ENCODE results near the gene FAM83F.

DNA sequence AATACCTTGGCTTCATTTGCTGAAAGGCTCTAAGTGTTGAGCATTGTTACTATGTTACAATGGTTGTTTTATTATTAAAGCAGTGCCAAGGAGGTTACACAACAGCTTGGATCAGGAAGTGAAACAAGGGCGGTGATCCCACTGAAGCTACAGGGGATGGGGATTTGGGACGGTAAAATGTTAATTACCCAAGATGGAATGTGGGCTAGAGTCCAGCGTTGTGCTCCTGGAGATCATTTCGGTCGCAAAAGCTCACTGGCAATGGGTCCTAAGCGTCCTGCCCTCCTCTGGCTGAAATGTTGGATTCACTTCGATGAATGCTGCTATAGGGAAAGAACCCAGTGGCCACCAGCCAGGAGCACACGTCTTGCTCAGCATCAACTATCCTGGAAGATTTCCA, 48.3 kb downstream of the FAM83F start:
- no peak for TF ChIP-seq CTCF (conservative IDR thresholded peaks at IDR 0.05)
- TF ChIP-seq EZH2 (IDR thresholded peaks at IDR 0.05; ENCODE audit: low read depth), result no peak
